HepG2 (cell line): ENCODE results near the gene RNF213. TPM values are rescaled to one million over a fixed set of nuclear protein-coding genes. Genes with fewer than 3 reads are reported as not detected.

Experiments used
- BCL6 ChIP-seq: IDR thresholded peaks from 2 replicates; pipeline ENCODE4 v1.6.1; 2016; ENCODE audit warnings: missing genetic modification reagents, missing compliant biosample characterization
- DMAP1 ChIP-seq: IDR thresholded peaks from 2 replicates; pipeline ENCODE4 v1.6.1; 2016
- EHMT2 ChIP-seq: fragments of 200-600 bp; sonication (generic); IDR thresholded peaks from 2 replicates; pipeline ENCODE4 v1.7.0; 2017; ENCODE audit warnings: antibody characterized with exemption, low read depth, low read length, borderline replicate concordance
- MXD4 ChIP-seq: IDR thresholded peaks from 2 replicates; pipeline ENCODE4 v1.6.1; 2016; ENCODE audit warnings: mild to moderate bottlenecking, missing biosample characterization, missing genetic modification reagents
- NKX3-1 ChIP-seq: sonication (generic); formaldehyde crosslinking; IDR thresholded peaks from 2 replicates; pipeline ENCODE4 v1.5.0; 2020; ENCODE audit warnings: missing genetic modification reagents
- RNF219 ChIP-seq: sonication (generic); formaldehyde crosslinking; IDR thresholded peaks from 2 replicates; pipeline ENCODE4 v1.5.0; 2020; ENCODE audit warnings: mild to moderate bottlenecking, missing genetic modification reagents
- ZNF704 ChIP-seq: sonication (generic); formaldehyde crosslinking; IDR thresholded peaks from 2 replicates; pipeline ENCODE4 v1.8.1; 2023; ENCODE audit warnings: mild to moderate bottlenecking, inconsistent platforms, moderate library complexity, missing genetic modification reagents, borderline replicate concordance
- ZNF766 ChIP-seq: sonication (generic); formaldehyde crosslinking; IDR thresholded peaks from 2 replicates; pipeline ENCODE4 v1.5.0; 2020; ENCODE audit warnings: missing genetic modification reagents, borderline replicate concordance
- ZNF777 ChIP-seq: sonication (generic); formaldehyde crosslinking; IDR thresholded peaks from 2 replicates; pipeline ENCODE4 v1.4.0; 2020; ENCODE audit warnings: missing genetic modification reagents
- polyA plus RNA-seq, 8 experiments: library from polyadenylated mRNA; depleted of rRNA in 3 of 8; stranded (reverse) in 7 of 8; unstranded in 1 of 8; fragments of >200 nt; fragmentation: Illumina TruSeq in 4 of 8; extraction: Trizol in 4 of 8; gene quantifications; 2 replicates each; pipeline versions ENCODE4 v1.2.1 to v1.2.3, GENCODE V29; 2011 to 2016; ENCODE audit warnings: low read depth in 4 of 8, missing spikeins in 1 of 8, mixed read lengths in 1 of 8; ENCODE audit not compliant: insufficient read depth in 1 of 8
- total RNA-seq, 5 experiments: library from RNA; depleted of rRNA; stranded (reverse); fragments of >200 nt; fragmentation: Illumina TruSeq; extraction: Trizol; gene quantifications; 2 replicates each; pipeline ENCODE4 v1.2.3, GENCODE V29; 2016; ENCODE audit warnings: low read depth in 1 of 5
- TF ChIP-seq, protein P1 (sequence below): IDR thresholded peaks from 2 replicates; pipeline ENCODE4 v1.6.1; 2012; ENCODE audit warnings: inconsistent platforms
- TF ChIP-seq, protein P2 (sequence below): sonication (generic); formaldehyde crosslinking; IDR thresholded peaks from 2 replicates; pipeline ENCODE4 v1.5.0; 2020; ENCODE audit warnings: mild to moderate bottlenecking, missing genetic modification reagents, moderate library complexity

RNF213 gene
- total and polyA plus RNA-seq, 2 of the 13 experiments (the other 11 are each of a cell fraction or from before 2014, with no cell fraction given): 38.6 to 38.7 TPM

DNA sequence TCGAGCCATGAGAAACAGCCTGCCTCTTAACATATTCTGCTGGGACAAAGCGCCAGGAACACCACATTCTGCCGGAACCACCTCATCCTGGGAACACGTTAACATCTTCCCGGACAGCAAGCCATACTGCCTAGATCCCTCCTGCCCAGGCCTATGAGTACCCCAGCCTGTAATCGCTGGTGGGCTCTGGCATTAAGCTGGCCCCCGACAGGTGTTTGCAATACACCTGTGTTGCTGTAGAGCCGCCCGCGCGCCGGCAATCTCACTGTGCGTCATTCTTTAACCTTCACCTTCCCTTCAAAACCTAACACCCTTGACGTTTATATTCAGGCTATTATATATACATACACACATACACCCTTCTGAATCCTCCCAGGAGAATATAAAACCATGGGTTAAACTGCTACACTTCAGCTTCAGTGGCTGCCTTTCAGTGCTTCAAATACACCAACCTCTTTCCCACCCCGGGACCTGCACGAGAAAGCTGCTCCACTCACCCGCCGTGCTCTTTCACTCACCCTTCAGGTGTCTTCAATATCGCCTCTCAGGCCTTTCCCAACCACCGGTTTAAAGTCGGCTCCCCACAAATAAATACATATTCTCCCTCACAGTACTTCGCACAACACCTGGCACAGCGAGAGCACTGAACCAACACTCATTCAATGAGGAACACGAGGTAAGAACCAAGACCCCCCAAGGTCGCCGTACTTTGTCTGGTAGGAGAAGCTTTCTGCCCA, 153.3 kb downstream of the RNF213 start (continued):
- TF ChIP-seq RNF219 (0 out of 2 replicates have a peak, but pooled peaks have one; percentile 0), DMAP1 (CRISPR knock-in tag) (no peak), MXD4 (CRISPR knock-in tag) (no peak), EHMT2 (no peak), ZNF777 (CRISPR knock-in tag) (peak; percentile 10; the same call in 1 of the 2 replicates), ZNF704 (no peak), BCL6 (CRISPR knock-in tag) (no peak), NKX3-1 (CRISPR knock-in tag) (no peak), ZNF766 (CRISPR knock-in tag) (0 out of 2 replicates have a peak, but pooled peaks have one; percentile 14)
- TF ChIP-seq, protein P1, sequence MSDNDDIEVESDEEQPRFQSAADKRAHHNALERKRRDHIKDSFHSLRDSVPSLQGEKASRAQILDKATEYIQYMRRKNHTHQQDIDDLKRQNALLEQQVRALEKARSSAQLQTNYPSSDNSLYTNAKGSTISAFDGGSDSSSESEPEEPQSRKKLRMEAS: no peak
- TF ChIP-seq, protein P2, sequence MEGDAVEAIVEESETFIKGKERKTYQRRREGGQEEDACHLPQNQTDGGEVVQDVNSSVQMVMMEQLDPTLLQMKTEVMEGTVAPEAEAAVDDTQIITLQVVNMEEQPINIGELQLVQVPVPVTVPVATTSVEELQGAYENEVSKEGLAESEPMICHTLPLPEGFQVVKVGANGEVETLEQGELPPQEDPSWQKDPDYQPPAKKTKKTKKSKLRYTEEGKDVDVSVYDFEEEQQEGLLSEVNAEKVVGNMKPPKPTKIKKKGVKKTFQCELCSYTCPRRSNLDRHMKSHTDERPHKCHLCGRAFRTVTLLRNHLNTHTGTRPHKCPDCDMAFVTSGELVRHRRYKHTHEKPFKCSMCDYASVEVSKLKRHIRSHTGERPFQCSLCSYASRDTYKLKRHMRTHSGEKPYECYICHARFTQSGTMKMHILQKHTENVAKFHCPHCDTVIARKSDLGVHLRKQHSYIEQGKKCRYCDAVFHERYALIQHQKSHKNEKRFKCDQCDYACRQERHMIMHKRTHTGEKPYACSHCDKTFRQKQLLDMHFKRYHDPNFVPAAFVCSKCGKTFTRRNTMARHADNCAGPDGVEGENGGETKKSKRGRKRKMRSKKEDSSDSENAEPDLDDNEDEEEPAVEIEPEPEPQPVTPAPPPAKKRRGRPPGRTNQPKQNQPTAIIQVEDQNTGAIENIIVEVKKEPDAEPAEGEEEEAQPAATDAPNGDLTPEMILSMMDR (CRISPR knock-in tag): no peak
- TF ChIP-seq, all 625 proteins: peak for 6
